ENCODE measurements around the gene AOAH.

AOAH gene

DNA sequence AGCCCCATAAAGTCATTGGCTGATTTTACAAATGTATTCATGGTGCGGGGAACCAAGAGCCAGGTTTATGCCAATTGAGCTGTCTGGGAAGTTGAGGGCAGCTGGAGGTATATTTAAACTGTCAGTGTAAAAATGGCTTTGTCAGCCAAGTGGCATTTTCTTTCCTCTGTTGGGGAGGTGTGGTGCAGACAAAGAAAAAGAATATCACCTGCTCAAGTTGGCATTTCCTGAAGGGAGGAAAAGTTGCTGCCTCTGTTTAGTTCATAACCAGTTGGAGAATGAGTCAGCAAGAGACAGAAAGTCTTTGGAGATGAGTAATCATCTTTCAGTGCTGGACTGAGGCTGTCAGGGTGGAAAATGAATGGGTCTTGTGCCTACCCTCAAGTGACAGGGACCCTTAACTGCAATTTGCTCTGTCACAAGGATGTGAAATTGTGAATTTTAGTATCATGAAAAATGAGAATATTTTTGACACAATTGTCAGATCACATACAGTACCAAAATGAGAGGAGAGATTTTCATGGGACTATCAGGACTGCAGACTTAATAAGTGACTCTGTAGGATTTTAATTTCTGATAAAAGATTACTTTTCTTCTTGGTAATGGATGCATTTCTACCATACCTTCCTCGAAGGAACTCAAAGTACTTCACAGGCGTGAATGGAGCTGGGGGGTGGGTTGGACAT, 197.3 kb downstream of the AOAH start:
- TF ChIP-seq CTCF (IDR thresholded peaks at IDR 0.05; ENCODE audit: borderline replicate concordance, extremely low read depth, low read length, poor library complexity, severe bottlenecking) (no peak), EZH2 (IDR thresholded peaks at IDR 0.05; ENCODE audit: borderline replicate concordance, low read depth, low read length, severe bottlenecking) (no peak)
- peak; percentile 67 for ATAC-seq (ENCODE audit: insufficient read depth, low read depth)
- H3K4me2 ChIP-seq (ENCODE audit: insufficient read depth, low read length), result no peak overlapping the region

GRCh38 chr7:36523371-36524101, 200.8 kb downstream of the AOAH start:
- H3K36me3 ChIP-seq (ENCODE audit: insufficient read depth, low read length), result no peaks in the 10 kb centered on the region
- no peak for ATAC-seq (ENCODE audit: insufficient read depth, low read depth)
- no peak for TF ChIP-seq CTCF (IDR thresholded peaks at IDR 0.05; ENCODE audit: borderline replicate concordance, extremely low read depth, low read length, poor library complexity, severe bottlenecking)
- no peak for TF ChIP-seq EZH2 (IDR thresholded peaks at IDR 0.05; ENCODE audit: borderline replicate concordance, low read depth, low read length, severe bottlenecking)

More for the DNA sequence above, 197.3 kb downstream of the AOAH start:
- Histone ChIP-seq H3K27ac (ENCODE audit: low read length) (peak overlapping the region; percentile 32), H2AFZ (ENCODE audit: low read depth, low read length) (0 out of 2 replicates have a peak overlapping the region, but pooled peaks have one; percentile 10), H3K4me3 (ENCODE audit: low read depth in 1 of 2, low read length in 2 of 2) (no peak overlapping the region), H3K79me2 (ENCODE audit: insufficient read depth, low read length) (no peaks in the 10 kb centered on the region), H3K27me3 (ENCODE audit: insufficient read depth, low read length, poor library complexity) (no peaks in the 10 kb centered on the region), H3K36me3 (ENCODE audit: insufficient read depth, low read length) (no peaks in the 10 kb centered on the region), H3K9me3 (ENCODE audit: insufficient read depth, low read length, severe bottlenecking) (no peaks in the 10 kb centered on the region), H3K9ac (ENCODE audit: low read depth, low read length) (no peak overlapping the region), H3K4me1 (ENCODE audit: insufficient read depth, low read length) (peaks cover 28% of the 10 kb centered on the region), H4K20me1 (ENCODE audit: insufficient read depth, low read length) (no peaks in the 10 kb centered on the region)
- DNase-seq, result no peak

GRCh38 chr7:36522453-36523007, 201.8 kb downstream of the AOAH start:
- ATAC-seq (ENCODE audit: insufficient read depth, low read depth), result no peak
- Histone ChIP-seq H3K4me2 (ENCODE audit: insufficient read depth, low read length) (no peak overlapping the region), H3K4me1 (ENCODE audit: insufficient read depth, low read length) (peaks cover 14% of the 10 kb centered on the region), H3K9me3 (ENCODE audit: insufficient read depth, low read length, severe bottlenecking) (no peaks in the 10 kb centered on the region), H4K20me1 (ENCODE audit: insufficient read depth, low read length) (no peaks in the 10 kb centered on the region), H3K36me3 (ENCODE audit: insufficient read depth, low read length) (no peaks in the 10 kb centered on the region), H3K27me3 (ENCODE audit: insufficient read depth, low read length, poor library complexity) (no peaks in the 10 kb centered on the region), H3K4me3 (ENCODE audit: low read depth in 1 of 2, low read length in 2 of 2) (no peak overlapping the region), H3K27ac (ENCODE audit: low read length) (no peak overlapping the region), H3K9ac (ENCODE audit: low read depth, low read length) (no peak overlapping the region), H3K79me2 (ENCODE audit: insufficient read depth, low read length) (no peaks in the 10 kb centered on the region), H2AFZ (ENCODE audit: low read depth, low read length) (no peak overlapping the region)
- no peak for DNase-seq
- no peak for TF ChIP-seq EZH2 (IDR thresholded peaks at IDR 0.05; ENCODE audit: borderline replicate concordance, low read depth, low read length, severe bottlenecking)
- TF ChIP-seq CTCF (IDR thresholded peaks at IDR 0.05; ENCODE audit: borderline replicate concordance, extremely low read depth, low read length, poor library complexity, severe bottlenecking), result no peak

More at GRCh38 chr7:36523371-36524101, 200.8 kb downstream of the AOAH start:
- Histone ChIP-seq H3K9me3 (ENCODE audit: insufficient read depth, low read length, severe bottlenecking) (no peaks in the 10 kb centered on the region), H3K9ac (ENCODE audit: low read depth, low read length) (no peak overlapping the region), H3K4me1 (ENCODE audit: insufficient read depth, low read length) (peaks cover 24% of the 10 kb centered on the region), H3K79me2 (ENCODE audit: insufficient read depth, low read length) (no peaks in the 10 kb centered on the region), H3K27me3 (ENCODE audit: insufficient read depth, low read length, poor library complexity) (no peaks in the 10 kb centered on the region), H3K4me3 (ENCODE audit: low read depth in 1 of 2, low read length in 2 of 2) (no peak overlapping the region), H2AFZ (ENCODE audit: low read depth, low read length) (no peak overlapping the region), H3K27ac (ENCODE audit: low read length) (no peak overlapping the region), H4K20me1 (ENCODE audit: insufficient read depth, low read length) (no peaks in the 10 kb centered on the region), H3K4me2 (ENCODE audit: insufficient read depth, low read length) (no peak overlapping the region)
- DNase-seq, result no peak

All from DND-41 (cell line).